ENCODE measurements around the gene PTPN7. TPM values are rescaled to one million over a fixed set of nuclear protein-coding genes. Genes with fewer than 3 reads are reported as not detected.
"Not testable (repeated sequence)": the region's sequence is repeated elsewhere in the genome, so short reads cannot be mapped to it uniquely, and the experiment has no call there.

PTPN7 gene
- total RNA-seq, 1 donor from 2014 or later: 8.5 TPM

GRCh38 chr1:202113690-202114300 lies 46.6 kb downstream of the PTPN7 start:
- DNase-seq: no peak
- no peak overlapping the region for H3K27ac ChIP-seq
- TF ChIP-seq CTCF (IDR thresholded peaks at IDR 0.05): no peak
- peak in 1 of 2 donors; percentile 4 for ATAC-seq
- H3K27me3 ChIP-seq (ENCODE audit: low read depth): no peaks in the 10 kb centered on the region
- H3K9me3 ChIP-seq: no peaks in the 10 kb centered on the region
- H3K4me1 ChIP-seq: peaks cover 10% of the 10 kb centered on the region
- intact Hi-C loops (cut with DNase I): loop anchor here (10.0 kb wide), 1 partner anchor 109 kb away; no protein-coding TSS in a partner anchor
- H3K36me3 ChIP-seq: no peaks in the 10 kb centered on the region
- no peak overlapping the region for H3K4me3 ChIP-seq

DNA sequence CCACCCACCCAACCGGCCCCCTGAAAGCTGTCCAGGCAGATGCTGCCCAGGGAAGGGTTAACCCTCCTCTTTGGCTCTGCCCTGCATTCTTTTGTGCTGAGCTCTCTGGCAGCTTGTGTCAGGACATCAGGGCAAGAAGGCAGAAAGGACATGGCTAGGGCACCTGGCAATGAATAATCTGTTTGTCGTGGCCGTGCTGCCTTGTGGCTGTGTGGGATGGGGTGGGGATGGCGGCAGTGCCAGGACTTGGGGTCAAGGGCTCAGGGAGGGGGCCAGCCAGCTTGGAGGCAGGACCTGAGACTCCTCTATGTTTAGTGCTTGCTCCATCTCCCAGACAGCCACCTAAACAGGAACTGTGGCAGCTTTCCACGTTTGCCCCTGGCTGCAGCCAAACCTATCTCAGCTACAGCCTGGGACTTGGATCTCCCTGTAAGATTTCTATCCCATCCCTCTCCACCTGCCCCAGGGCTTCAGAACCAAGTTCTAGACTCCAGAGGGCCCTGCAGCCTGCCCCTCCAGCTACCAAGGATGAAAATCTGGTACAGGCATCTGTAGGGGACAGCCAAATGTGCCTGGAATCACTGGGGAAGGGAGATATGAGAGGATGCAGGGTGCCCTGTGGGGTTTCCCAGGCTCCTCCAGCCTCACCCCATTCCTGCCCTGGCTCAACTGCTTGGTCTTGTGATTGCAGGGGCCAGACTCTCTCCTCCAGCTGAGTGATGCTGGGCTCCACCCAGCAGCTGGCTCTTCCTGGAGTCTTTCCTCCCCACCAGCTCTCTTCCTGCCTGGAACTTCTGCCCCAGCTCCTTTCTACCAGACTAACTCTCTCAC lies 47.3 kb downstream of the PTPN7 start:
- no peak for TF ChIP-seq CTCF (IDR thresholded peaks at IDR 0.05)
- no peaks in the 10 kb centered on the region for H3K9me3 ChIP-seq
- no peaks in the 10 kb centered on the region for H3K36me3 ChIP-seq
- no peaks in the 10 kb centered on the region for H3K27me3 ChIP-seq (ENCODE audit: low read depth)
- DNase-seq: no peak
- peak; percentile 65 to 75 for ATAC-seq
- peaks cover 11% of the 10 kb centered on the region for H3K4me1 ChIP-seq
- no peak overlapping the region for H3K4me3 ChIP-seq
- intact Hi-C loops (cut with DNase I): loop anchor here (10.0 kb wide), 1 partner anchor 108 kb away; no protein-coding TSS in a partner anchor
- peak overlapping the region; percentile 36 for H3K27ac ChIP-seq

DNA sequence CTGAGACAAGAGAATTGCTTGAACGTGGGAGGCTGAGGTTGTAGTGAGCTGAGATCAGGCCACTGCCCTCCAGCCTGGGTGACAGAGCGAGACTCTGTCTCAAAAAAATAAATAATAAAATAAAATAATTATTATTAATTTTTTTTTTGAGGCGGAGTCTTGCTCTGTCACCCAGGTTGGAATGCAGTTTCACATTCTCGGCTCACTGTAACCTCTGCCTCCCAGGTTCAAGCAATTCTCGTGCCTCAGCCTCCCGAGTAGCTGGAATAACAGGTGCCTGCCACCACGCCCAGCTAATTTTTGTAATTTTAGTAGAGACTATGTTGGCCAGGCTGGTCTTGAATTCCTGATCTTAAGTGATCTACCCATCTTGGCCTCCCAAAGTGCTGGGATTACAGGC lies 48.8 kb downstream of the PTPN7 start:
- not testable (repeated sequence) for H3K27me3 ChIP-seq (ENCODE audit: low read depth); ATAC-seq; H3K36me3 ChIP-seq; H3K9me3 ChIP-seq; H3K4me3 ChIP-seq; DNase-seq; H3K27ac ChIP-seq
- intact Hi-C loops (cut with DNase I): loop anchor here (10.0 kb wide), 1 partner anchor 107 kb away; no protein-coding TSS in a partner anchor
- H3K4me1 ChIP-seq: peaks cover 22% of the 10 kb centered on the region

DNA sequence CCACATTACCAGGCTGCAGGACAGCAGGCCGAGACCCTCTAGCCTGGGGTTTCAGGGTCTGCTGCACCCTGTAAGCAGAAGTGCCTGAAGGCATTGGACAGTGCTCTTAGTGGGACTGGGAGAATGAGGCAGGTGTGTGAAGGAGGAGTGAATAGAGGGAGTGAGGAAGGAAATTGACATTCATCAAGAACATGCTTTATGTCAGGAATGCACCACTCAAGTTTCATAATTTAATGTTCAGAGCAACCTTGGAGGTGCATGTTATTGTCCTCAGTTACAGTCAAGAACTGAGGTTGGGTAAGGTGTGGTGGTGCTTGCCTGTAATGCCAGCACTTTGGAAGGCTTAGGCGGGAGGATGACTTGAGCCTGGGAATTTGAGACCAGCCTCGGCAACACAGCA lies 49.4 kb downstream of the PTPN7 start:
- no peak for ATAC-seq
- H3K36me3 ChIP-seq: no peaks in the 10 kb centered on the region
- no peak for DNase-seq
- no peak overlapping the region for H3K4me3 ChIP-seq
- intact Hi-C loops (cut with DNase I): loop anchor here (10.0 kb wide), 1 partner anchor 106 kb away; no protein-coding TSS in a partner anchor
- peaks cover 22% of the 10 kb centered on the region for H3K4me1 ChIP-seq
- TF ChIP-seq CTCF (IDR thresholded peaks at IDR 0.05): no peak
- no peaks in the 10 kb centered on the region for H3K27me3 ChIP-seq (ENCODE audit: low read depth)
- H3K27ac ChIP-seq: no peak overlapping the region
- no peaks in the 10 kb centered on the region for H3K9me3 ChIP-seq

GRCh38 chr1:202107801-202108731 lies 52.3 kb downstream of the PTPN7 start:
- DNase-seq (peak; percentile 53), ATAC-seq (peak; percentile 47 to 58)
- no peaks in the 10 kb centered on the region for H3K27me3 ChIP-seq (ENCODE audit: low read depth)
- peak overlapping the region; percentile 69 for H3K27ac ChIP-seq
- intact Hi-C loops (cut with DNase I): no loop called here
- H3K36me3 ChIP-seq: no peaks in the 10 kb centered on the region
- no peak overlapping the region for H3K4me3 ChIP-seq
- peaks cover 13% of the 10 kb centered on the region for H3K4me1 ChIP-seq
- no peak for TF ChIP-seq CTCF (IDR thresholded peaks at IDR 0.05)
- no peaks in the 10 kb centered on the region for H3K9me3 ChIP-seq
